GM18505 (cell line): ENCODE measurements around the gene ERCC1.
A peak's percentile ranks its signal among the peaks of the same experiment; 100 is the strongest.
"Not testable (repeated sequence)": the region's sequence is repeated elsewhere in the genome, so short reads cannot be mapped to it uniquely, and the experiment has no call there.

ENCODE experiments used
- ATAC-seq: cut with Tn5 transposase; IDR thresholded peaks from one replicate; pipeline ENCODE4 v1.9.1; 2021; ENCODE audit not compliant: unreplicated experiment
- POLR2A ChIP-seq: IDR thresholded peaks from 4 replicates; pipeline ENCODE4 v1.6.1; 2011; ENCODE audit warnings: borderline replicate concordance; ENCODE audit not compliant: insufficient read depth, insufficient read length; ENCODE audit errors: extremely low read depth

Gene ERCC1

DNA sequence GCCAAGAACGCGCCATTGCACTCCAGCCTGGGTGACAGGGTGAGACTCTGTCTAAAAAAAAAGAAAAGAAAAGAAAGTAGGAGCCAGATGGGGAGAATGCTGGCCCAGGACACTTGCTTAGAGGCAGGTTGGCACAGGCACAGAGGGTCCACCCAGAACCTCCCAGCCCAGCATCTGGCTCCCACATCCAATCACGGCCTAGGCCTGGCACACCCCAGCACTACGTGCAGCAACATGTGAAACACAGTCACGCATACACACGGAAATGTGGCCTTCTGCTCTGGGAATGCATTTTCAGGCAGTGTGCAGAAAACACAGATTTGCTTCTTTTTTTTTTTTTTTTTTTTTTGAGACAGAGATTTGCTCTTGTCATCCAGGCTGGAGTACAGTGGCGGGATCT, 23.2 kb upstream of the ERCC1 start:
- no peak for ATAC-seq
- TF ChIP-seq POLR2A, result no peak

DNA sequence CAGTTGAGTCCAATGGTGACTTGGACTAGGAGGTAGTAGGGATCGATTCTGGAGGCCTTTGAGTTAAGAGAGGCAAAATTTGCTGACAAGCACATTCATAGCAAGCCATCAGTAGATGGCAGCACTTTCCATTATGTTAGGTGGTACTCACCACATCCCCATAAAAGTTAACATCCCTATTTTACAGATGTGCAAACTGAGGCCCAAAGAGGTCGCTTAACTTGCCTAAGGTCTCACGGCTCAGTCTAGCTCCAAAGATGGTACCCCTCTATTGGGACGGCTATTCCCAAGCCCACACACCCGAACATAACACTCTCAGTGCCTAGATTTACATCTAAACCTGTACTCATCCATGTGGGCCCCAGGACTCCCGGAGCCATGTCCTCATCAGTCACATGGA, 22.6 kb upstream of the ERCC1 start:
- no peak for ATAC-seq
- TF ChIP-seq POLR2A, result no peak

- no peak for TF ChIP-seq POLR2A
- no peak for ATAC-seq
Observed at GRCh38 chr19:45445139-45445538, 21.4 kb upstream of the ERCC1 start.

DNA sequence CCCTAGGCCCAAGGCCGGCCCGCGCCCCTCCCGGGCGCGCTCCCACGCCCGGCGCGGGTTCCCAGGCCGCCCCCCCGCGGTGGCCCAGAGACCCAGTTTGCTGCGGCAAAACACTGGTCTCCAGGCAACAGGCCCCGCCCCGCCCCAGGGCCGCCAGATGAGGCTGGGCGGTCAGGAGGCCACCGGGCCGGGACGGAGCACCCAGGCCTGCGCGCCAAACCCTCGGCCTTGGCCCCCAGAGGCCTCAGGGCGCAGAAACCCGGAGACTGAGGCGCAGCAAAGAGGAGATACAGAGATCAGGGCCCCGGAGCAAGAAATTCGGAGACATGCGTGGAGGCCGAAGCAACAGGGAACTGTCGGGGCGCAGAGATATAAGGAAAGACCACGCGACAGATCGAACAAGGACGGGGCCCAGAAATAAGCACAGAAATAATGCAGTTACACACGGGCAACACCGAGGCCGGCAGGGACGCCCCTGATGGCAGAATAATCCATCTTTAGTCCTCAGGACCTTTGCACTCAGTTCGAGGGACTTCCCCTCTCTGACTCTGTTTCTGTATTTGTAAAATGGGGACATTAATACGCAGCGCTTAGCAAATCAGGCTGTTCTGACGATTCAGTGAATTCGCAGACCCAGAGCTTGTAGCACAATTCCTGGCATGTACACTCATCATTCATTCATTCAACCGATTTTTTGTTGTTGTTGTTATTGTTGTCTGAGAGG, 20.8 kb upstream of the ERCC1 start:
- TF ChIP-seq POLR2A, result peak; percentile 45
- ATAC-seq, result peak; percentile 33

DNA sequence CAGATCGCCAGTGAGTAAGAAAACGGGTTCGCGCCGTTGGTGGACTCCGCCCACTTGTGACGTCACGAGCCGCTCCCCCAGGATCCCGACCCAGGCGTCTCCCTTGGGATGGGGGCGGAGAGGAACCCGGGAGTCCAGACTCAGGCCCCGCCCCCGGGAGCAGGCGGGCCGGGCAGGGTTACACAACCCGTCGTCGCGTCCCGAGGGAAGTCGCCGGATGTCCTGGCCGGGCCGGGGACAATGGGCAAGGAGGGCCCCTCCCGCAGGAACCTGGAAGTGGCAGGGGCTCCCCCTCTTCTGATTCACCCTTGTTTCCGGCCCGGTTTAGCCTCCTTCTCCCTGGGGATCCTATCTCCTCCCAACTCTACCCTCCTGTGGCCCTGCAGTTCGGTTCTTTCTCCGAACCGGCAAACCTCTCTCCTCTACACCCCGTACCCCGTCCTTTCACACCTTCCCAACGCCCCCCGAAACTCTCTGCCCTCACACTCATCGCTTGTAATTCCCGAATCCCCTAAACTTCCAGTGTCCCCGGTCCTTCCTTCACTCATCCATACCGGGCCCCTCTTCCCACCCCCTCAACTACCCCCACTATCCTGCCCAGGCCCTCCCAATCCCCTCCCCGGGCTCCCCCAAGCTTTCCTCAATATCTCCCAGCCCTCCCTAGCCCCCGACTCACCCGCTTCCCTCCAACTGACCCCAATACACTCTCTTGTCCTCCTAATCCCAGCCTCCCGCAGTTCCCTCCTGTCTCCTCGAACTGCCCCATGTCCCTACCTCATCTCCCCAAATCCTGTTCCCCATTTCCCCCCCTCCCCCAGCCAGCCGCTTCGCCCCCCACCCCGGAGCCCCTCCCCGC, 20.0 kb upstream of the ERCC1 start:
- peak; percentile 21 for TF ChIP-seq POLR2A
- ATAC-seq, result no peak

DNA sequence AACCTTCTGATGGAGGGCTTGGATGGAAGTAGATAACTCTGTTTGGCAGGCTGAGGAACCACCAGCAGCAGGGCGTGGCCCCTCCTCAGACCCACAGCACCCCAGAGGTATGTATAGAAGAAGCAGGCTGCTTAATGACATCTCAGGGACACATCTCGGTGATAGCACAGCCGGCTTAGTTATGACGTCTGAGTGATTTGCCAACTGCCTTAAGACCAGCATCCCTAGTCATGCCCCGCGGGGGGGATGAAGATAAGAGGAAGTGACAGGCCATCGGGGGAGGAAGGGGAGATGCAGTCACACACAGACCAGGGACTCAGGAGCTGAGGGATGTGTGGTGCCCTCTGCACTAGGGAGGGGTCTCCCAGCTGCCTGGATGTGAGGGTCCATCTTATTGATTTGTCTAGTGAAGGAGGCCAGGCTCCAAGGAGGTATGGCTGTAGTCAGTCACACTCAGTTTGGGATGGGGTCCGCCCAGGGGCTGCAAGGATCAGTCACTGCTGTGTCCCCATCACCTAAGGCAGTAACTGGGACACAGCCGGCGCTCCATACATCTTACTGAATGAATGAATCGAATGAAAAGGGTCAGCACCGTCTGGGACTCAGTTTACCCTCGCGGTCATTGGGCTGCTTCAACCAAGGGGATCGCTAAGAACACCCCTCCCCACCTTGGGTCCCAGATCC, 19.2 kb upstream of the ERCC1 start:
- TF ChIP-seq POLR2A, result no peak

DNA sequence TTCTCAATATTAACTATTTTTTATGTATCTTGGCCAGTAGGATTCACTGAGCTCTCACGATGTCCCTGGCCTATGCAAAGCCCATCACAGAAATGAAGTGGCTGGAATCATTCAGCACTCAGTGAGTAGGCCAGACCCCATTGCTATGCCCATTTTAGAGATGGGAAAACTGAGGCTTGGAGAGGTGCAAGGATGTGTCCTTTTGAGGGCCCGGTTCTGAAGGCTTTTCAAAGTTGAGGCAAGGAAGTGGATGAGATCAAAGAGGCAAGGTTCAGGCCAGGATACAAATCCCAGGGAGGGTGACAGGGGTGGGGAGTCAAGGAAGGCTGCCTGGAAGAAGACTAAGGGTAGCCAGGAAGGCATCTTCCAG, 18.7 kb upstream of the ERCC1 start:
- TF ChIP-seq POLR2A, result no peak
- ATAC-seq, result no peak

More for the DNA sequence above, 19.2 kb upstream of the ERCC1 start:
- ATAC-seq, result no peak

GRCh38 chr19:45440873-45441654, 17.3 kb upstream of the ERCC1 start:
- ATAC-seq, result no peak
- no peak for TF ChIP-seq POLR2A

GRCh38 chr19:45440259-45440638, 16.5 kb upstream of the ERCC1 start:
- no peak for ATAC-seq
- TF ChIP-seq POLR2A, result no peak

DNA sequence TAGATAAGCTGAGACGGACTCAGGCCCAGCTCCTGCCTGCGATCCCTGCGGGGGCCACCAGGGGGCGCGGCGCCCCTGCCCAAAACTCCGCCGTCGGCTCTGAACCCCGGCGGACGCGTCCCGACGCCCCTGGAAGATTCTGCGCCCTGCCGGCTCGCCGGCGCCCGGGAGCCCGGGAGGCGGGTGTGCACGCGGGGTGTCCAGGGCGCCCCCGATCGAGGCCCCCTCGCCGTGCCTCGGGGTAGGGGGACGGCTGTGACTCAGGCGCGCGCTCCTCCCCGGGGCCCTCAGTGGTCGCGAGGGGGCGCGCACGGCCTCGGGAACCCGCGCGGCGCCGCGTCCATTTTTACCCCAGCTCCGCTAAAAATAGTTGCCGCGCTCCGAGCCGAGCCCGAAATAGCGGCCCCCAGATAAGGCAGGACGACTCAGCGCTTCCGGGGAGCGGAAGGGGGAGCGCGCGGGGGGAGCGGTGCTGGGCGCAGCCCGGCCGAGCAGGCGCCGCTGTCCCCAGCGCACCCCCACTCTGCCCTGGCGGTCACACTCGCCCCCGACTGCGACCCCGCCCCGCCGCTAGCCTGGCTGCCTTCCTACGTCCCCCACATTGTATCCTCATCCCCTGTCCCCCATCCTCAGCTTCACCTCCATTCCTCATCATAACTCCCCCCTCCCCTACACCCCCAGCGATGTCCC, 16.0 kb upstream of the ERCC1 start:
- ATAC-seq, result peak; percentile 58
- TF ChIP-seq POLR2A, result peak; percentile 58

DNA sequence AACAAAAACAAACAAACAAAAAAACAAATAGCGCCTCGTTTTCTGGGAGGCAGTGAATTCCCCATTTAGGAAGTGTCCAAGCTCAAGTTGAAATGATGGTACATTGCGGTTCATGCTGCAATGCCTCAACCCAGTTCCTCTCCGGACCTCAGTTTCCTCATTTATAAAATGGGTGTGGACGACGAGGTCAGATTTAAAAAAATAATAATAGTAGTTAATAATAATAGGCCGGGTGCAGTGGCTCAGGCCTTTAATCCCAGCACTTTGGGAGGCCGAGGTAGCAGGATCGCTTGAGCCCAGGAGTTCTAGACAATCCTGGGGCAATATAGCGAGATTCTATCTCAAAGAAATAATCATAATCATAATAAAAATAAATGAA, 15.5 kb upstream of the ERCC1 start:
- ATAC-seq, result no peak
- no peak for TF ChIP-seq POLR2A

- TF ChIP-seq POLR2A, result no peak
- ATAC-seq, result no peak
Observed at GRCh38 chr19:45437328-45437727, 13.6 kb upstream of the ERCC1 start.

DNA sequence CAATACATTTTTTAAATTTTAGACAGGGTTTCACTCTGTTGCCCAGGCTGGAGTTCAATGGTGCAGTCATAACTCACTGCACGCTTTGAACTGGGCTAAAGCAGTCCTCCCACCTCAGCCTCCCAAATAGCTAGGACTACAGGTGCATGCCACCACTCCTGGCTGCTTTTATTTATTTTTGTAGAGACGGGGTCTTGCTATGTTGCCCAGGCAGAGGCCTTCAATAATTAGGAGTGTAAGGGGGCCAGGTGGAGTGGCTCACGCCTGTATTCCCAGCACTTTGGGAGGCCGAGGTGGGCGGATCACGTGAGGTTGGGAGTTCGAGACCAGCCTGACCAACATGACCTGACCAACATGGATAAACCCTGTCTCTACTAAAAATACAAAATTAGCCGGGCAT, 8.8 kb upstream of the ERCC1 start:
- ATAC-seq, result not testable (repeated sequence)

DNA sequence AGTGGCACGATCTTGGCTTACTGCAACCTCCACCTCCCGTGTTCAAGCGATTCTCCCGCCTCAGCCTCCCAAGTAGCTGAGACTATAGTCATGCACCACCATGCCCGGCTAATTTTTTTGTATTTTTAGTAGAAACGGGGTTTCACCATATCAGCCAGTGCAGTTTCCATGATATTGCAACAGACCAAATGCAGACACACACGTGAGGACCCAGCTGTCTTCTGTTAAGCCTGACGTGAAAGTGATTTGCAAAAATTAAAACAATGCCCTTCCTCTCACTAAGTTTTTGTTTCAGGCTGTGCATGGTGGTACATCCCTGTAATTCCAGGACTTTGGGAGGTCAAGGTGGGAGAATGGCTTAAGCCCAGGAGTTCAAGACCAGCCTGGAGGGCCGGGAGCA, 7.3 kb upstream of the ERCC1 start:
- ATAC-seq, result not testable (repeated sequence)

GRCh38 chr19:45429896-45430295, 6.2 kb upstream of the ERCC1 start:
- ATAC-seq, result not testable (repeated sequence)
